ENCODE results near the gene SLC50A1. TPM values are rescaled to one million over a fixed set of nuclear protein-coding genes. Genes with fewer than 3 reads are reported as not detected.

The SLC50A1 gene
- total RNA-seq, 1 donor from 2014 or later: 43.9 TPM

GRCh38 chr1:155183775-155184221 lies 48.1 kb downstream of the SLC50A1 start:
- Mint-ChIP-seq H3K27ac (ENCODE audit: unreplicated experiment) (no peak overlapping the region), H3K9me3 (ENCODE audit: unreplicated experiment) (no peaks in the 10 kb centered on the region), H3K36me3 (ENCODE audit: low read depth, unreplicated experiment) (peaks cover 19% of the 10 kb centered on the region), H3K27me3 (ENCODE audit: unreplicated experiment) (peaks cover 11% of the 10 kb centered on the region), H3K4me3 (ENCODE audit: unreplicated experiment) (peak overlapping the region; percentile 19), H3K4me1 (ENCODE audit: unreplicated experiment) (no peaks in the 10 kb centered on the region)
- no peak for TF ChIP-seq CTCF (IDR thresholded peaks at IDR 0.05; ENCODE audit: unreplicated experiment)
- no peak for DNase-seq (ENCODE audit: low spot score)

GRCh38 chr1:155184351-155184811 lies 48.7 kb downstream of the SLC50A1 start:
- TF ChIP-seq CTCF (IDR thresholded peaks at IDR 0.05; ENCODE audit: unreplicated experiment): no peak
- Mint-ChIP-seq H3K9me3 (ENCODE audit: unreplicated experiment) (no peaks in the 10 kb centered on the region), H3K4me3 (ENCODE audit: unreplicated experiment) (no peak overlapping the region), H3K36me3 (ENCODE audit: low read depth, unreplicated experiment) (peaks cover 15% of the 10 kb centered on the region), H3K4me1 (ENCODE audit: unreplicated experiment) (no peaks in the 10 kb centered on the region), H3K27me3 (ENCODE audit: unreplicated experiment) (peaks cover 11% of the 10 kb centered on the region), H3K27ac (ENCODE audit: unreplicated experiment) (no peak overlapping the region)
- DNase-seq (ENCODE audit: low spot score): no peak

GRCh38 chr1:155184835-155185782 lies 49.5 kb downstream of the SLC50A1 start:
- H3K27ac Mint-ChIP-seq (ENCODE audit: unreplicated experiment): no peak overlapping the region
- H3K9me3 Mint-ChIP-seq (ENCODE audit: unreplicated experiment): no peaks in the 10 kb centered on the region
- peaks cover 15% of the 10 kb centered on the region for H3K36me3 Mint-ChIP-seq (ENCODE audit: low read depth, unreplicated experiment)
- no peak overlapping the region for H3K4me3 Mint-ChIP-seq (ENCODE audit: unreplicated experiment)
- no peak for TF ChIP-seq CTCF (IDR thresholded peaks at IDR 0.05; ENCODE audit: unreplicated experiment)
- H3K4me1 Mint-ChIP-seq (ENCODE audit: unreplicated experiment): no peaks in the 10 kb centered on the region
- peaks cover 11% of the 10 kb centered on the region for H3K27me3 Mint-ChIP-seq (ENCODE audit: unreplicated experiment)
- DNase-seq (ENCODE audit: low spot score): no peak

GRCh38 chr1:155185783-155186066 lies 50.1 kb downstream of the SLC50A1 start:
- no peak overlapping the region for H3K4me3 Mint-ChIP-seq (ENCODE audit: unreplicated experiment)
- no peak for DNase-seq (ENCODE audit: low spot score)
- no peak overlapping the region for H3K27ac Mint-ChIP-seq (ENCODE audit: unreplicated experiment)
- H3K27me3 Mint-ChIP-seq (ENCODE audit: unreplicated experiment): peaks cover 11% of the 10 kb centered on the region
- H3K36me3 Mint-ChIP-seq (ENCODE audit: low read depth, unreplicated experiment): peaks cover 15% of the 10 kb centered on the region
- TF ChIP-seq CTCF (IDR thresholded peaks at IDR 0.05; ENCODE audit: unreplicated experiment): no peak
- H3K4me1 Mint-ChIP-seq (ENCODE audit: unreplicated experiment): no peaks in the 10 kb centered on the region
- no peaks in the 10 kb centered on the region for H3K9me3 Mint-ChIP-seq (ENCODE audit: unreplicated experiment)

Data from endothelial cell (in vitro differentiated cells).